GM12878 (cell line): ENCODE measurements around the gene ADAMTS2. TPM values are rescaled to one million over a fixed set of nuclear protein-coding genes. Genes with fewer than 3 reads are reported as not detected.

ENCODE experiments used
- ATAC-seq: fragments of 200-7000 bp; cut with Tn5 transposase; 3 replicates; pipeline ENCODE4 v1.9.1; 2020; ENCODE audit warnings: mild to moderate bottlenecking, moderate library complexity
- BruUV-seq: library from RNA; stranded (reverse); fragments of 400-500 nt; replicated peaks from 2 replicates; lab custom pipeline; 2021; lab: Mats Ljungman, UMichigan
- CTCF ChIA-PET: fragments of 300-600 bp; sonication (Branson Sonifier 250); formaldehyde crosslinking; extraction: SDS; loops from one replicate; lab custom pipeline; 2021; ENCODE audit warnings: inconsistent platforms; lab: Yijun Ruan, JAX
- POLR2A ChIA-PET: fragments of 350-600 bp; formaldehyde crosslinking; extraction: SDS; loops from one replicate; lab custom pipeline; 2021; ENCODE audit warnings: inconsistent platforms; lab: Charles Lee
- RAD21 ChIA-PET: fragments of 300-600 bp; sonication (Branson Sonifier 250); formaldehyde crosslinking; loops from one replicate; lab custom pipeline; 2023; ENCODE audit warnings: antibody characterized with exemption; ENCODE audit not compliant: unreplicated experiment; lab: Charles Lee
- SMC1A ChIA-PET: fragments of 300-600 bp; sonication (Branson Sonifier 250); formaldehyde crosslinking; loops from one replicate; lab custom pipeline; 2023; ENCODE audit not compliant: unreplicated experiment, uncharacterized antibody; lab: Charles Lee
- DNase-seq: peaks from one replicate; pipeline ENCODE4 v3.0.0-alpha.2; 2011; ENCODE audit warnings: low read depth, low spot score
- FAIRE-seq: peaks from 3 replicates; lab custom pipeline; 2011; peaks lifted over from hg19 to GRCh38; lab: Jason Lieb, UNC
- H2AFZ ChIP-seq: 2 replicates; pipeline ENCODE4 v1.6.0; 2011; ENCODE audit warnings: low read depth, low read length, control low read depth; ENCODE audit not compliant: control insufficient read depth
- H3K27ac ChIP-seq: 2 replicates; pipeline ENCODE4 v1.5.1; 2011; ENCODE audit warnings: control low read depth; ENCODE audit not compliant: control insufficient read depth, insufficient read depth
- H3K27me3 ChIP-seq, 2 experiments: replicated peaks in 1 of 2; 2 replicates each; pipeline versions ENCODE4 v1.6.0 to v1.6.1; 2011; ENCODE audit warnings: low read length in 1 of 2; ENCODE audit not compliant: control insufficient read depth in 2 of 2, insufficient read depth in 2 of 2
- H3K36me3 ChIP-seq, 2 experiments: 2 replicates each; pipeline ENCODE4 v1.5.1; 2011; ENCODE audit warnings: low read length in 1 of 2; ENCODE audit not compliant: control insufficient read depth in 2 of 2, insufficient read depth in 2 of 2
- H3K4me1 ChIP-seq: 2 replicates; pipeline ENCODE4 v1.6.1; 2011; ENCODE audit warnings: mild to moderate bottlenecking, low read length, moderate library complexity, mixed read lengths; ENCODE audit not compliant: control insufficient read depth, insufficient read depth
- H3K4me2 ChIP-seq: 2 replicates; pipeline ENCODE4 v1.6.0; 2011; ENCODE audit warnings: control low read depth; ENCODE audit not compliant: control insufficient read depth, insufficient read depth
- H3K4me3 ChIP-seq: fragments of 200-600 bp; sonication (generic); 2 replicates; pipeline ENCODE4 v1.5.1; 2016
- H3K79me2 ChIP-seq: 2 replicates; pipeline ENCODE4 v1.6.0; 2011; ENCODE audit warnings: low read length; ENCODE audit not compliant: control insufficient read depth, insufficient read depth
- H3K9ac ChIP-seq: 2 replicates; pipeline ENCODE4 v1.8.0; 2011; ENCODE audit warnings: low read length, control low read depth, mixed read lengths; ENCODE audit not compliant: control insufficient read depth, insufficient read depth
- H3K9me3 ChIP-seq: replicated peaks from 3 replicates; pipeline ENCODE4 v1.5.1; 2011; ENCODE audit warnings: mild to moderate bottlenecking, low read length; ENCODE audit not compliant: control insufficient read depth, insufficient read depth
- H4K20me1 ChIP-seq: 2 replicates; pipeline ENCODE4 v1.6.0; 2011; ENCODE audit not compliant: control insufficient read depth, insufficient read depth
- IRF4 ChIP-seq: IDR thresholded peaks from 2 replicates; pipeline ENCODE4 v1.6.1; 2011; ENCODE audit warnings: low read depth, low read length
- MYC ChIP-seq: IDR thresholded peaks from 2 replicates; pipeline ENCODE4 v1.6.1; 2011; ENCODE audit warnings: mild to moderate bottlenecking, low read length, moderate library complexity, inconsistent platforms; ENCODE audit not compliant: insufficient read depth, insufficient replicate concordance, insufficient read length, severe bottlenecking
- SUZ12 ChIP-seq: fragments of 200-600 bp; sonication (generic); IDR thresholded peaks from one replicate; pipeline ENCODE4 v1.6.1; 2018; ENCODE audit warnings: antibody characterized with exemption, mild to moderate bottlenecking; ENCODE audit not compliant: unreplicated experiment
- WRNIP1 ChIP-seq: IDR thresholded peaks from 2 replicates; pipeline ENCODE4 v1.6.1; 2011; ENCODE audit warnings: low read depth, low read length, improper control_type of control experiment, borderline replicate concordance
- ZNF217 ChIP-seq: fragments of 450-650 bp; IDR thresholded peaks from 2 replicates; pipeline ENCODE4 v1.6.1; 2017; ENCODE audit warnings: antibody characterized with exemption, mild to moderate bottlenecking
- ZZZ3 ChIP-seq: IDR thresholded peaks from 2 replicates; pipeline ENCODE4 v1.6.1; 2011; ENCODE audit warnings: low read depth; ENCODE audit not compliant: control insufficient read depth, insufficient read length
- WGBS: methylation state at CpG from one replicate; pipeline ENCODE4 v1.1.6; 2016; ENCODE audit warnings: low lambda C conversion rate; ENCODE audit not compliant: insufficient replicate concordance, insufficient coverage; ENCODE audit errors: missing lambda C conversion rate; 5-methylcytosine and 5-hydroxymethylcytosine counted together
- in situ Hi-C: fragments of 300-500 bp; cut with MboI; formaldehyde crosslinking; loops from 9 replicates; pipeline ENCODE4 v1.14.3; 2018; ENCODE audit warnings: mixed read lengths
- intact Hi-C: fragments of 100-400 bp; cut with micrococcal nuclease; formaldehyde crosslinking; loops from one replicate; pipeline ENCODE4 v1.14.2; 2022; ENCODE audit not compliant: unreplicated experiment
- polyA plus RNA-seq, 11 experiments: library from polyadenylated mRNA; depleted of rRNA in 4 of 11; unstranded in 6 of 11; stranded (reverse) in 5 of 11; fragments of >200 nt; fragmentation: Nextera tagmentation in 4 of 11; fragmentation: Illumina TruSeq in 1 of 11; extraction: Ambion mirVana in 4 of 11; extraction: Trizol in 1 of 11; gene quantifications; 1 replicate in 1 of 11; 2 replicates in 10 of 11; pipeline versions ENCODE4 v1.2.1 to v1.2.3, GENCODE V29; 2011 to 2016; ENCODE audit warnings: inconsistent platforms in 2 of 11, missing spikeins in 2 of 11, low read depth in 1 of 11
- total RNA-seq, 4 experiments: library from RNA; depleted of rRNA in 3 of 4; stranded (reverse); fragments of >200 nt in 3 of 4; fragmentation: Illumina TruSeq in 1 of 4; extraction: Trizol in 1 of 4; gene quantifications; 2 replicates each; pipeline versions ENCODE4 v1.2.1 to v1.2.3, GENCODE V29; 2013 to 2021
- TF ChIP-seq, protein P1 (sequence below): fragments of 150-350 bp; IDR thresholded peaks from 2 replicates; pipeline ENCODE4 v1.6.1; 2016; ENCODE audit warnings: low read depth, low read length

The ADAMTS2 gene
- total and polyA plus RNA-seq, 10 of the 15 experiments (the other 5 are each of a cell fraction or from before 2014, with no cell fraction given): 0.03 to 0.05 TPM; not detected in 8

DNA sequence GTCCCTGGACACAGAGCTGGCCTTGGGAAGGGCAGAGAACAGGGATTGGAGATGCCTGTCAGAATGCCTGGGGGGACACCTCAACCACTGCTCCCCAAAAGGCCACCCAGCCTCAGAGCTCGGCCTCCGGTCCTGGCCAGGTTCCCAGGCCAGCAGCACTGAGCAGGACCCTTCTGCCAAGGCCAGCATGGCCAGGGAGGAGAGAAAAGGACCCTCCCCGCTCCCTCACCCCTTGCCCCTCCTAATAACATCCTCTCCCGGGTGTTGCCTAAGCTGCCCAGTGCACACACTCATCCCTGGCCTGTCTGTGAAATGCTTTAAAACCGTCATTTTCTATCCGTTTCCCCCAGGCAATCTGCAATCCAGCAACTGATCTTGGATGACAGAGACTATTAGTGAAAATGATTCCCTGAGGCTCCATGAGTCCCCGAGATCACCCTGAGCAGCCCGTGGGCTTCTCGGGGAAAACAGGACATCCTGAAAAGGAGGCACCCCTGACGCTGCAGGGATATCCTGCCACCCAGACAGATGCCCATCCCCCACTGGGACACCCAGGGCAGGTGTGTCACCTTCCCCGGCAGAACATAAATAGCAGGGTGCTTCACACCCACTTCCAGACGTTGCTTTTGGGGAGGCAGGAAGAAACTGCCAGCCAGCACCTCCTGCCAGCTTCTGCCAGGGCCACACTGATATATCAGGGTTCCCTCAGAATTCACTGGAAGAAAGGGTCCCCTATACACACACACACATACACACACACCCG lies 75.3 kb downstream of the ADAMTS2 start:
- SMC1A ChIA-PET: interaction anchor here (0.6 kb wide), 1 partner anchor 102 kb away, joined by 3 read pairs; no protein-coding TSS in a partner anchor
- Histone ChIP-seq H3K9me3 (no peaks in the 10 kb centered on the region; the same call in 2 of the 3 replicates), H3K4me3 (no peak overlapping the region), H3K36me3 (no peaks in the 10 kb centered on the region), H3K9ac (no peak overlapping the region), H3K4me1 (no peaks in the 10 kb centered on the region), H3K27me3 (no peaks in the 10 kb centered on the region), H4K20me1 (no peaks in the 10 kb centered on the region), H3K27ac (no peak overlapping the region), H3K4me2 (no peak overlapping the region), H3K79me2 (no peaks in the 10 kb centered on the region), H2AFZ (no peak overlapping the region)
- RAD21 ChIA-PET: no interaction called here
- CTCF ChIA-PET: no interaction called here
- in situ Hi-C loops (no loop called here), intact Hi-C loops (no loop called here)
- WGBS: 20% methylated on average over 13 of the region's 13 CpGs
- BruUV-seq: no TSS peak
- DNase-seq (no peak), FAIRE-seq (no peak), ATAC-seq (no peak)
- TF ChIP-seq ZNF217 (no peak), SUZ12 (no peak), IRF4 (no peak), ZZZ3 (no peak), WRNIP1 (no peak), MYC (no peak)
- TF ChIP-seq, protein P1, sequence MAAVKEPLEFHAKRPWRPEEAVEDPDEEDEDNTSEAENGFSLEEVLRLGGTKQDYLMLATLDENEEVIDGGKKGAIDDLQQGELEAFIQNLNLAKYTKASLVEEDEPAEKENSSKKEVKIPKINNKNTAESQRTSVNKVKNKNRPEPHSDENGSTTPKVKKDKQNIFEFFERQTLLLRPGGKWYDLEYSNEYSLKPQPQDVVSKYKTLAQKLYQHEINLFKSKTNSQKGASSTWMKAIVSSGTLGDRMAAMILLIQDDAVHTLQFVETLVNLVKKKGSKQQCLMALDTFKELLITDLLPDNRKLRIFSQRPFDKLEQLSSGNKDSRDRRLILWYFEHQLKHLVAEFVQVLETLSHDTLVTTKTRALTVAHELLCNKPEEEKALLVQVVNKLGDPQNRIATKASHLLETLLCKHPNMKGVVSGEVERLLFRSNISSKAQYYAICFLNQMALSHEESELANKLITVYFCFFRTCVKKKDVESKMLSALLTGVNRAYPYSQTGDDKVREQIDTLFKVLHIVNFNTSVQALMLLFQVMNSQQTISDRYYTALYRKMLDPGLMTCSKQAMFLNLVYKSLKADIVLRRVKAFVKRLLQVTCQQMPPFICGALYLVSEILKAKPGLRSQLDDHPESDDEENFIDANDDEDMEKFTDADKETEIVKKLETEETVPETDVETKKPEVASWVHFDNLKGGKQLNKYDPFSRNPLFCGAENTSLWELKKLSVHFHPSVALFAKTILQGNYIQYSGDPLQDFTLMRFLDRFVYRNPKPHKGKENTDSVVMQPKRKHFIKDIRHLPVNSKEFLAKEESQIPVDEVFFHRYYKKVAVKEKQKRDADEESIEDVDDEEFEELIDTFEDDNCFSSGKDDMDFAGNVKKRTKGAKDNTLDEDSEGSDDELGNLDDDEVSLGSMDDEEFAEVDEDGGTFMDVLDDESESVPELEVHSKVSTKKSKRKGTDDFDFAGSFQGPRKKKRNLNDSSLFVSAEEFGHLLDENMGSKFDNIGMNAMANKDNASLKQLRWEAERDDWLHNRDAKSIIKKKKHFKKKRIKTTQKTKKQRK: no peak
- POLR2A ChIA-PET: interaction anchor here (0.7 kb wide), 1 partner anchor 33 kb away, joined by 5 read pairs; no protein-coding TSS in a partner anchor
